ENCODE results near the gene NIPAL3. TPM values are rescaled to one million over a fixed set of nuclear protein-coding genes. Genes with fewer than 3 reads are reported as not detected.

NIPAL3 gene
- total RNA-seq, 1 experiment from 2014 or later: 6.5 TPM

GRCh38 chr1:24418898-24419628 lies 3.5 kb downstream of the NIPAL3 start:
- H3K4me3 ChIP-seq (ENCODE audit: low read depth, low read length, poor library complexity, severe bottlenecking): no peak overlapping the region
- peak overlapping the region; percentile 69 for H3K27ac ChIP-seq (ENCODE audit: low read depth, low read length, poor library complexity, severe bottlenecking)
- intact Hi-C loops (cut with micrococcal nuclease; ENCODE audit: unreplicated experiment): no loop called here
- peaks cover 29% of the 10 kb centered on the region for H3K4me1 ChIP-seq (ENCODE audit: insufficient read depth, low read length, poor library complexity, severe bottlenecking)
- DNase-seq (ENCODE audit: low spot score): peak; percentile 92
- no TSS peak for BruUV-seq (replicated peaks)
- H3K9me3 ChIP-seq (ENCODE audit: low read depth, low read length, poor library complexity, severe bottlenecking): no peaks in the 10 kb centered on the region
- H3K27me3 ChIP-seq (replicated peaks; ENCODE audit: insufficient read depth, low read depth, low read length, poor library complexity): no peaks in the 10 kb centered on the region
- CTCF ChIA-PET: interaction anchor here (0.6 to 1.1 kb wide), 2 partner anchors 169 to 414 kb away, joined by 3 to 8 read pairs; no protein-coding TSS in a partner anchor
- POLR2A ChIA-PET (ENCODE audit: low non-redundant PET): interaction anchor here (0.6 kb wide), 1 partner anchor 269 kb away, joined by 13 read pairs; no protein-coding TSS in a partner anchor
- H3K36me3 ChIP-seq (ENCODE audit: insufficient read depth, low read length, poor library complexity, severe bottlenecking): no peaks in the 10 kb centered on the region
- TF ChIP-seq CTCF (conservative IDR thresholded peaks at IDR 0.05; ENCODE audit: low read depth, low read length): no peak
- TF ChIP-seq EZH2 (IDR thresholded peaks at IDR 0.05; ENCODE audit: borderline replicate concordance, low read depth, low read length, poor library complexity, severe bottlenecking): no peak

GRCh38 chr1:24420547-24420946 lies 4.9 kb downstream of the NIPAL3 start:
- CTCF ChIA-PET: no interaction called here
- POLR2A ChIA-PET (ENCODE audit: low non-redundant PET): no interaction called here
- DNase-seq (ENCODE audit: low spot score): no peak
- no peaks in the 10 kb centered on the region for H3K9me3 ChIP-seq (ENCODE audit: low read depth, low read length, poor library complexity, severe bottlenecking)
- no peak overlapping the region for H3K27ac ChIP-seq (ENCODE audit: low read depth, low read length, poor library complexity, severe bottlenecking)
- no peak overlapping the region for H3K4me3 ChIP-seq (ENCODE audit: low read depth, low read length, poor library complexity, severe bottlenecking)
- TF ChIP-seq EZH2 (IDR thresholded peaks at IDR 0.05; ENCODE audit: borderline replicate concordance, low read depth, low read length, poor library complexity, severe bottlenecking): no peak
- TF ChIP-seq CTCF (conservative IDR thresholded peaks at IDR 0.05; ENCODE audit: low read depth, low read length): no peak
- H3K4me1 ChIP-seq (ENCODE audit: insufficient read depth, low read length, poor library complexity, severe bottlenecking): peaks cover 29% of the 10 kb centered on the region
- no TSS peak for BruUV-seq (replicated peaks)
- intact Hi-C loops (cut with micrococcal nuclease; ENCODE audit: unreplicated experiment): no loop called here
- H3K36me3 ChIP-seq (ENCODE audit: insufficient read depth, low read length, poor library complexity, severe bottlenecking): no peaks in the 10 kb centered on the region
- H3K27me3 ChIP-seq (replicated peaks; ENCODE audit: insufficient read depth, low read depth, low read length, poor library complexity): no peaks in the 10 kb centered on the region

GRCh38 chr1:24421502-24421901 lies 5.9 kb downstream of the NIPAL3 start:
- BruUV-seq (replicated peaks): no TSS peak
- no peak for TF ChIP-seq EZH2 (IDR thresholded peaks at IDR 0.05; ENCODE audit: borderline replicate concordance, low read depth, low read length, poor library complexity, severe bottlenecking)
- 0 out of 2 replicates have a peak, but pooled peaks have one; percentile 15 for TF ChIP-seq CTCF (conservative IDR thresholded peaks at IDR 0.05; ENCODE audit: low read depth, low read length)
- Histone ChIP-seq H3K36me3 (ENCODE audit: insufficient read depth, low read length, poor library complexity, severe bottlenecking) (no peaks in the 10 kb centered on the region), H3K4me1 (ENCODE audit: insufficient read depth, low read length, poor library complexity, severe bottlenecking) (peaks cover 23% of the 10 kb centered on the region), H3K27me3 (replicated peaks; ENCODE audit: insufficient read depth, low read depth, low read length, poor library complexity) (no peaks in the 10 kb centered on the region), H3K9me3 (ENCODE audit: low read depth, low read length, poor library complexity, severe bottlenecking) (no peaks in the 10 kb centered on the region), H3K27ac (ENCODE audit: low read depth, low read length, poor library complexity, severe bottlenecking) (no peak overlapping the region), H3K4me3 (ENCODE audit: low read depth, low read length, poor library complexity, severe bottlenecking) (no peak overlapping the region)
- intact Hi-C loops (cut with micrococcal nuclease; ENCODE audit: unreplicated experiment): no loop called here
- CTCF ChIA-PET: no interaction called here
- DNase-seq (ENCODE audit: low spot score): no peak
- POLR2A ChIA-PET (ENCODE audit: low non-redundant PET): interaction anchor here (0.6 kb wide), 1 partner anchor 30 kb away, joined by 3 read pairs; no protein-coding TSS in a partner anchor
